Measurements from ENCODE around the gene AFF2. TPM values are rescaled to one million over a fixed set of nuclear protein-coding genes. Genes with fewer than 3 reads are reported as not detected.

AFF2 gene
- total RNA-seq, 1 donor from 2014 or later, result 2.3 TPM

- DNase-seq (ENCODE audit: low spot score), result no peak
Observed at GRCh38 chrX:148723551-148723950, 223.1 kb downstream of the AFF2 start.

GRCh38 chrX:148728901-148729300 is 228.5 kb downstream of the AFF2 start:
- DNase-seq (ENCODE audit: low spot score), result no peak

- DNase-seq (ENCODE audit: low spot score), result no peak
Observed at GRCh38 chrX:148732743-148733142, 232.3 kb downstream of the AFF2 start.

GRCh38 chrX:148741441-148741840 is 241.0 kb downstream of the AFF2 start:
- DNase-seq (ENCODE audit: low spot score), result no peak

- no peak for DNase-seq (ENCODE audit: low spot score)
Observed at GRCh38 chrX:148755111-148755510, 254.7 kb downstream of the AFF2 start.

GRCh38 chrX:148763896-148764295 is 263.5 kb downstream of the AFF2 start:
- no peak for DNase-seq (ENCODE audit: low spot score)

GRCh38 chrX:148768296-148768695 is 267.9 kb downstream of the AFF2 start:
- DNase-seq (ENCODE audit: low spot score), result no peak

GRCh38 chrX:148771440-148771839 is 271.0 kb downstream of the AFF2 start:
- no peak for DNase-seq (ENCODE audit: low spot score)

GRCh38 chrX:148774276-148774675 is 273.9 kb downstream of the AFF2 start:
- DNase-seq (ENCODE audit: low spot score), result no peak

- DNase-seq (ENCODE audit: low spot score), result no peak
Observed at GRCh38 chrX:148784137-148784536, 283.7 kb downstream of the AFF2 start.

- DNase-seq (ENCODE audit: low spot score), result no peak
Observed at GRCh38 chrX:148784856-148785255, 284.4 kb downstream of the AFF2 start.

GRCh38 chrX:148785256-148785655 is 284.8 kb downstream of the AFF2 start:
- DNase-seq (ENCODE audit: low spot score), result no peak

- no peak for DNase-seq (ENCODE audit: low spot score)
Observed at GRCh38 chrX:148788449-148788848, 288.0 kb downstream of the AFF2 start.

- no peak for DNase-seq (ENCODE audit: low spot score)
Observed at GRCh38 chrX:148794350-148794749, 293.9 kb downstream of the AFF2 start.

GRCh38 chrX:148804579-148805355 is 304.4 kb downstream of the AFF2 start:
- no peak for DNase-seq (ENCODE audit: low spot score)

- no peak for DNase-seq (ENCODE audit: low spot score)
Observed at GRCh38 chrX:148806145-148806870, 305.9 kb downstream of the AFF2 start.

- no peak for DNase-seq (ENCODE audit: low spot score)
Observed at GRCh38 chrX:148808833-148809232, 308.4 kb downstream of the AFF2 start.

- no peak for DNase-seq (ENCODE audit: low spot score)
Observed at GRCh38 chrX:148811236-148811635, 310.8 kb downstream of the AFF2 start.

GRCh38 chrX:148813422-148813821 is 313.0 kb downstream of the AFF2 start:
- DNase-seq (ENCODE audit: low spot score), result no peak

- DNase-seq (ENCODE audit: low spot score), result no peak
Observed at GRCh38 chrX:148813967-148814366, 313.6 kb downstream of the AFF2 start.

- no peak for DNase-seq (ENCODE audit: low spot score)
Observed at GRCh38 chrX:148815218-148815961, 315.0 kb downstream of the AFF2 start.

- no peak for DNase-seq (ENCODE audit: low spot score)
Observed at GRCh38 chrX:148823986-148824385, 323.6 kb downstream of the AFF2 start.

GRCh38 chrX:148825696-148826095 is 325.3 kb downstream of the AFF2 start:
- DNase-seq (ENCODE audit: low spot score), result no peak

Measured in ureter (tissue), 1 donor.